Measurements from ENCODE around the gene PRKN.
A peak's percentile ranks its signal among the peaks of the same experiment; 100 is the strongest.

PRKN gene

DNA sequence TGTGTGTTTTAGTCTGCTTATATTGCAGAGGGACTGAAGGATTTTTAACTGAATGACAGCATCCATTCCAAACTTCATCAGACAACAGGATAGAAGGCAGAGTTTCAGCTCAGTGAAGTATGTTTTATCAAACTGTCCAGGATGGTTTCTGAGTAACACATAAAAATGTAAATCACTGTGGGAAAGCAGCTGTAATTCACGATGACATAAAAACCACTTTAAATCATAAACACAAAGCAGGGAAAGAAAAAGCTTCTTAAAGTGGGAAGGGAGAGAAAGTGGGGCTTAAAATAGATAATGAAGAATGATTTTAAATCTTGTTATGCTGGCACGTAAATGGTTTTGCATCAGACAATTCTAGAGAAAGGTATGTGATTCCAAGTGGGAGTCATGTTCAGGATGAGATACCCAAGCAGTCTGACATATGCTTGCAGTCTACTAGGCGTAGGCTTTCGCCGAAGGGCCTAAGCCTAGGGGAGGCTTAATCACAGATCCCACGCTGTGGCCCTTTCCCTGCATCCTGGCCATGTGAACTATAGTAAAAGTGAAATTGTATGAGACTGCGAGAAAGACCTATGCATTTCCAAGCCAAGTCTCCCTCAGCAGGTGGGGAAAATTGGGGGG, 610.6 kb downstream of the PRKN start:
- Histone ChIP-seq H3K4me3 (ENCODE audit: insufficient read depth in 1 of 2, low read depth in 1 of 2, low read length in 2 of 2) (no peak overlapping the region), H3K36me3 (ENCODE audit: control insufficient read depth in 1 of 2, insufficient read depth in 2 of 2, low read depth in 1 of 2, low read length in 2 of 2) (no peaks in the 10 kb centered on the region), H3K27ac (ENCODE audit: low read length, poor library complexity, severe bottlenecking) (no peak overlapping the region), H3K27me3 (ENCODE audit: control insufficient read depth in 1 of 2, insufficient read depth in 1 of 2, low read length in 2 of 2) (no peaks in the 10 kb centered on the region), H3K4me2 (ENCODE audit: low read length, poor library complexity, severe bottlenecking) (no peak overlapping the region), H3K79me1 (replicated peaks; ENCODE audit: low read length, poor library complexity, severe bottlenecking) (no peaks in the 10 kb centered on the region), H3K9ac (ENCODE audit: low read length) (no peak overlapping the region), H3K9me3 (ENCODE audit: control insufficient read depth, low read length) (peaks cover 3% of the 10 kb centered on the region), H3K4me1 (ENCODE audit: control insufficient read depth, insufficient read depth, low read depth, low read length) (no peaks in the 10 kb centered on the region), H2BK15ac (ENCODE audit: low read depth, poor library complexity, severe bottlenecking) (no peak overlapping the region), H3K18ac (ENCODE audit: low read depth in 1 of 2, low read length in 2 of 2) (no peak overlapping the region), H2BK120ac (ENCODE audit: low read depth, low read length) (no peak overlapping the region), H2BK12ac (ENCODE audit: low read length in 2 of 2) (no peak overlapping the region), H3K4ac (ENCODE audit: low read depth in 1 of 2, low read length in 2 of 2) (no peak overlapping the region), H3K14ac (ENCODE audit: low read length in 2 of 2) (no peak overlapping the region), H4K8ac (ENCODE audit: low read length) (no peak overlapping the region), H4K91ac (ENCODE audit: low read length) (no peak overlapping the region), H2AFZ (ENCODE audit: low read depth, low read length) (no peak overlapping the region), H3K23ac (ENCODE audit: low read length in 2 of 2) (no peak overlapping the region), H2BK5ac (ENCODE audit: low read depth, low read length, poor library complexity, severe bottlenecking) (no peak overlapping the region), H2AK5ac (ENCODE audit: low read length, severe bottlenecking) (no peak overlapping the region)
- DNase-seq: no peak
- WGBS: 91% methylated on average over 6 of the region's 7 CpGs

DNA sequence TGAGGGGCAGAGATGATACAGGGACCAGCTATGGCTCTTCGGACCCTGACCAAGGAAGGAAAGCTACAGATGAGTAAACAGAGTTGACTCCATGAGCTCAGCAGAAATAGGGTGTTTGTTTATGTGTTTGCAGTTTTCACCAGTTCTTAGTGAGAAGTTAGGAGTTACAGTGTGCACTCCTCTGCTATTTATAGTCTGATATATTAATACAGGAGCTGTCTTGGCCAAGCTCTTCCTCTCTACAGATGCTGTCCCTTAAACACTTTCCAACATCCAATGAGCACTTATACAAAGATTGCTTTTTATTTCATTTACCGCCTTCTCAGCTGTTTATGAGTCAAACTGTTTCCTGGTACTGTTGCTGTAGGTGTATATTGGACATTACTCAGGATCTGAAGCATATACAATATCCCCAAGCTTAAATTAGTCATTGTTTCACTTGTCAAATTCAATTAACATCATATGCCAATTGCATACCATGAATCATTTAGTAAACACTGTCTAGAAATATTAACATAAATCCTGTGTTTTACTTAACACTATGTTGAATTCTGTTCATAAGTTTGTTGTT, 618.0 kb downstream of the PRKN start:
- no peak overlapping the region for H4K91ac ChIP-seq (ENCODE audit: low read length)
- H3K27me3 ChIP-seq (ENCODE audit: control insufficient read depth in 1 of 2, insufficient read depth in 1 of 2, low read length in 2 of 2): no peaks in the 10 kb centered on the region
- H3K14ac ChIP-seq (ENCODE audit: low read length in 2 of 2): no peak overlapping the region
- no peak overlapping the region for H3K4me3 ChIP-seq (ENCODE audit: insufficient read depth in 1 of 2, low read depth in 1 of 2, low read length in 2 of 2)
- no peaks in the 10 kb centered on the region for H3K79me1 ChIP-seq (replicated peaks; ENCODE audit: low read length, poor library complexity, severe bottlenecking)
- no peaks in the 10 kb centered on the region for H3K4me1 ChIP-seq (ENCODE audit: control insufficient read depth, insufficient read depth, low read depth, low read length)
- no peak overlapping the region for H2AK5ac ChIP-seq (ENCODE audit: low read length, severe bottlenecking)
- H4K8ac ChIP-seq (ENCODE audit: low read length): no peak overlapping the region
- no peak overlapping the region for H2AFZ ChIP-seq (ENCODE audit: low read depth, low read length)
- H3K9me3 ChIP-seq (ENCODE audit: control insufficient read depth, low read length): peaks cover 3% of the 10 kb centered on the region
- H2BK15ac ChIP-seq (ENCODE audit: low read depth, poor library complexity, severe bottlenecking): no peak overlapping the region
- H2BK12ac ChIP-seq (ENCODE audit: low read length in 2 of 2): no peak overlapping the region
- no peak overlapping the region for H3K23ac ChIP-seq (ENCODE audit: low read length in 2 of 2)
- H3K36me3 ChIP-seq (ENCODE audit: control insufficient read depth in 1 of 2, insufficient read depth in 2 of 2, low read depth in 1 of 2, low read length in 2 of 2): no peaks in the 10 kb centered on the region
- 83% methylated on average over 1 of the region's 2 CpGs for WGBS
- no peak overlapping the region for H2BK5ac ChIP-seq (ENCODE audit: low read depth, low read length, poor library complexity, severe bottlenecking)
- DNase-seq: no peak
- H3K27ac ChIP-seq (ENCODE audit: low read length, poor library complexity, severe bottlenecking): no peak overlapping the region
- no peak overlapping the region for H3K9ac ChIP-seq (ENCODE audit: low read length)
- no peak overlapping the region for H3K4ac ChIP-seq (ENCODE audit: low read depth in 1 of 2, low read length in 2 of 2)
- H3K4me2 ChIP-seq (ENCODE audit: low read length, poor library complexity, severe bottlenecking): no peak overlapping the region
- no peak overlapping the region for H2BK120ac ChIP-seq (ENCODE audit: low read depth, low read length)
- no peak overlapping the region for H3K18ac ChIP-seq (ENCODE audit: low read depth in 1 of 2, low read length in 2 of 2)

DNA sequence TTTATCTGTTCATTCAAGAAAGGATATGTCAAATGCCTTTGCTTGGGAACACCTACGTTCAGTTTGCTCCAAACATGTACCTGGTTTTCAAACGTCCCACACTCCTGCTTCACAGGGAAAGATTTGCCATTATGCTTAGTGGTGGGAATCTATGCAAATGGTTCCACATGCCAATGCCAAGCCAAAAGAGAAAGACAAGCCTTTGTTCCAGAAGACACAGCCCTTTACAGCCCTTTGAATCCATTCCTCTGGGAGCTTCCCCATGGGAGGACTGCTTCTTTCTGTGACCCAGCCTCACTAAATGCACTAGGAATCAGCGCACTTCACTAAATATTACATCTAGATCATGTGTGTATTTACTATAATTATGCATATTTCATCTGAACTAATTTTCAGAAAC, 619.5 kb downstream of the PRKN start:
- peaks cover 5% of the 10 kb centered on the region for H3K4me1 ChIP-seq (ENCODE audit: control insufficient read depth, insufficient read depth, low read depth, low read length)
- no peak overlapping the region for H3K4me2 ChIP-seq (ENCODE audit: low read length, poor library complexity, severe bottlenecking)
- no peak overlapping the region for H2BK12ac ChIP-seq (ENCODE audit: low read length in 2 of 2)
- H3K27me3 ChIP-seq (ENCODE audit: control insufficient read depth in 1 of 2, insufficient read depth in 1 of 2, low read length in 2 of 2): no peaks in the 10 kb centered on the region
- H4K8ac ChIP-seq (ENCODE audit: low read length): no peak overlapping the region
- H2BK120ac ChIP-seq (ENCODE audit: low read depth, low read length): no peak overlapping the region
- no peak overlapping the region for H2BK15ac ChIP-seq (ENCODE audit: low read depth, poor library complexity, severe bottlenecking)
- no peak overlapping the region for H3K9ac ChIP-seq (ENCODE audit: low read length)
- no peak overlapping the region for H3K14ac ChIP-seq (ENCODE audit: low read length in 2 of 2)
- H3K27ac ChIP-seq (ENCODE audit: low read length, poor library complexity, severe bottlenecking): no peak overlapping the region
- no peak overlapping the region for H3K4ac ChIP-seq (ENCODE audit: low read depth in 1 of 2, low read length in 2 of 2)
- no peaks in the 10 kb centered on the region for H3K79me1 ChIP-seq (replicated peaks; ENCODE audit: low read length, poor library complexity, severe bottlenecking)
- H2AFZ ChIP-seq (ENCODE audit: low read depth, low read length): no peak overlapping the region
- H2BK5ac ChIP-seq (ENCODE audit: low read depth, low read length, poor library complexity, severe bottlenecking): no peak overlapping the region
- H3K9me3 ChIP-seq (ENCODE audit: control insufficient read depth, low read length): peaks cover 1% of the 10 kb centered on the region
- H3K36me3 ChIP-seq (ENCODE audit: control insufficient read depth in 1 of 2, insufficient read depth in 2 of 2, low read depth in 1 of 2, low read length in 2 of 2): no peaks in the 10 kb centered on the region
- no peak overlapping the region for H3K23ac ChIP-seq (ENCODE audit: low read length in 2 of 2)
- H3K18ac ChIP-seq (ENCODE audit: low read depth in 1 of 2, low read length in 2 of 2): no peak overlapping the region
- no peak overlapping the region for H3K4me3 ChIP-seq (ENCODE audit: insufficient read depth in 1 of 2, low read depth in 1 of 2, low read length in 2 of 2)
- no peak for DNase-seq
- no peak overlapping the region for H2AK5ac ChIP-seq (ENCODE audit: low read length, severe bottlenecking)
- no peak overlapping the region for H4K91ac ChIP-seq (ENCODE audit: low read length)
- WGBS: 77% methylated on average over 3 of the region's 3 CpGs

DNA sequence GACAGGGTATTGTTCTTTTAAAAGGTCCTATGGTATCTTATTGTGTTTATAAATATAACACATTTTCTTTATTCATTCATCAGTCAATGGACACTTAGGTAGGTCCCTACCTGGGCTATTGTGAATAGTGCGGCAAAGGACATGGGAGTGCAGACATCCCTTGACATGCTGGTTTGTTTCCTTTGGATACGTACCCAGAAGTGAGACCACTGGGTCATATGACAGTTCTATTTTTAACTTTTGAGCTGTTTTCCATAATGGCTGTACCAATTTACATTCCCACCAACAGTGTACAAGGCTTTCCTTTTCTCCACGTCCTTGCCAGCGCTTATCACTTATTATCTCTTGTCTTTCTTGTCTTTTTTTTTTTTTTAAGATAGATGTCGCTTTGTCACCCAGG, 627.5 kb downstream of the PRKN start:
- H3K36me3 ChIP-seq (ENCODE audit: control insufficient read depth in 1 of 2, insufficient read depth in 2 of 2, low read depth in 1 of 2, low read length in 2 of 2): no peaks in the 10 kb centered on the region
- H3K4ac ChIP-seq (ENCODE audit: low read depth in 1 of 2, low read length in 2 of 2): no peak overlapping the region

More for the DNA sequence above, 627.5 kb downstream of the PRKN start:
- no peak overlapping the region for H3K4me2 ChIP-seq (ENCODE audit: low read length, poor library complexity, severe bottlenecking)
- no peak overlapping the region for H2AK5ac ChIP-seq (ENCODE audit: low read length, severe bottlenecking)
- H3K27me3 ChIP-seq (ENCODE audit: control insufficient read depth in 1 of 2, insufficient read depth in 1 of 2, low read length in 2 of 2): no peaks in the 10 kb centered on the region
- WGBS: 83% methylated on average over 4 of the region's 5 CpGs
- no peak overlapping the region for H4K8ac ChIP-seq (ENCODE audit: low read length)
- H3K9me3 ChIP-seq (ENCODE audit: control insufficient read depth, low read length): no peaks in the 10 kb centered on the region
- H3K27ac ChIP-seq (ENCODE audit: low read length, poor library complexity, severe bottlenecking): no peak overlapping the region
- no peak overlapping the region for H2BK15ac ChIP-seq (ENCODE audit: low read depth, poor library complexity, severe bottlenecking)
- no peak overlapping the region for H4K91ac ChIP-seq (ENCODE audit: low read length)
- no peak overlapping the region for H2BK5ac ChIP-seq (ENCODE audit: low read depth, low read length, poor library complexity, severe bottlenecking)
- no peak overlapping the region for H2AFZ ChIP-seq (ENCODE audit: low read depth, low read length)
- no peak overlapping the region for H3K18ac ChIP-seq (ENCODE audit: low read depth in 1 of 2, low read length in 2 of 2)
- H3K4me3 ChIP-seq (ENCODE audit: insufficient read depth in 1 of 2, low read depth in 1 of 2, low read length in 2 of 2): peak overlapping the region in 1 of 2 experiments; percentile 8
- H3K9ac ChIP-seq (ENCODE audit: low read length): peak overlapping the region; percentile 54
- H3K79me1 ChIP-seq (replicated peaks; ENCODE audit: low read length, poor library complexity, severe bottlenecking): no peaks in the 10 kb centered on the region
- DNase-seq: peak; percentile 7
- H3K4me1 ChIP-seq (ENCODE audit: control insufficient read depth, insufficient read depth, low read depth, low read length): peaks cover 5% of the 10 kb centered on the region
- no peak overlapping the region for H2BK12ac ChIP-seq (ENCODE audit: low read length in 2 of 2)
- no peak overlapping the region for H3K14ac ChIP-seq (ENCODE audit: low read length in 2 of 2)
- H2BK120ac ChIP-seq (ENCODE audit: low read depth, low read length): no peak overlapping the region
- H3K23ac ChIP-seq (ENCODE audit: low read length in 2 of 2): no peak overlapping the region
